Measurements from ENCODE around the gene DPF3. TPM values are rescaled to one million over a fixed set of nuclear protein-coding genes. Genes with fewer than 3 reads are reported as not detected.

DPF3 gene
- total RNA-seq, 2 experiments from 2014 or later: 0.27 to 0.31 TPM

- Mint-ChIP-seq H3K4me3 (peak overlapping the region; percentile 40), H3K36me3 (ENCODE audit: low read depth) (no peaks in the 10 kb centered on the region), H3K27me3 (no peaks in the 10 kb centered on the region), H3K9me3 (no peaks in the 10 kb centered on the region), H3K27ac (peak overlapping the region; percentile 8), H3K4me1 (ENCODE audit: low read depth) (peaks cover 54% of the 10 kb centered on the region)
- H3K36me3 ChIP-seq (ENCODE audit: insufficient read depth, low read length): no peaks in the 10 kb centered on the region
- DNase-seq (peak in 6 of 14 experiments; percentile 12 to 81 (median 42)), ATAC-seq (ENCODE audit: poor library complexity) (peak; percentile 80)
- H3K27me3 ChIP-seq (ENCODE audit: control insufficient read depth in 1 of 2, insufficient read depth in 2 of 2, low read length in 2 of 2): peaks cover 0 to 5% of the 10 kb centered on the region in 2 experiments
- H3K27ac ChIP-seq (ENCODE audit: low read depth in 1 of 2, low read length in 2 of 2): peak overlapping the region in 1 of 2 donors; percentile 5
- ChIA-PET CTCF (no interaction called here), POLR2A (interaction anchor here (1.0 to 1.2 kb wide), 2 partner anchors 67 to 76 kb away, joined by 5 to 6 read pairs; no protein-coding TSS in a partner anchor)
- H3K4me3 ChIP-seq (ENCODE audit: low read length): no peak overlapping the region
- peaks cover 35% of the 10 kb centered on the region for H3K4me1 ChIP-seq (ENCODE audit: insufficient read depth, low read length)
- intact Hi-C loops (cut with DNase I, micrococcal nuclease): no loop called here
- no peak for TF ChIP-seq CTCF (IDR thresholded peaks at IDR 0.05)
- H3K9me3 ChIP-seq (ENCODE audit: control insufficient read depth in 1 of 2, insufficient read depth in 1 of 2, low read length in 2 of 2): no peaks in the 10 kb centered on the region
Measured at GRCh38 chr14:72594099-72594901, 299.6 kb downstream of the DPF3 start.

DNA sequence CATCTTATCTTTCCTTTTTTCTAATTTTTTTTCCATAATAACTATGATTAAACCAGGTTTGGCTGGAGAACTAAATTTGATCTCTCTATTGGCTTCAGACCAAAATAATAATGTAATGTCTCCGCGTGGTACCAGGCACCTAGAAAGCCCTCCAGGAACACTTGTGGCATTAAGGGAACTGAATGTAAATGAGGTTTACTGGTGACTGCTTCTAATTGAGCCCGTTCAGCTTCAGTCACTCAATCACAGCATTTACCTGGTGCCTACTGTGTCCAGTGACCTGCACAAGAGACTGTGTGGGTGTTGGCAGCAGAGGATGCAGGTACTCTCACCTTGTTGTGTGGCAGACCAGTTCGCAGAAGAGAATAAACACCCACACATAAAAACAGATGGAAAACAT is 302.5 kb downstream of the DPF3 start:
- ChIA-PET CTCF (no interaction called here), POLR2A (no interaction called here)
- H3K27me3 ChIP-seq (ENCODE audit: control insufficient read depth in 1 of 2, insufficient read depth in 2 of 2, low read length in 2 of 2): peaks cover 0 to 5% of the 10 kb centered on the region in 2 experiments
- DNase-seq (no peak), ATAC-seq (ENCODE audit: poor library complexity) (no peak)
- H3K4me1 Mint-ChIP-seq (ENCODE audit: low read depth): peaks cover 54% of the 10 kb centered on the region
- no peaks in the 10 kb centered on the region for H3K9me3 Mint-ChIP-seq
- no peak overlapping the region for H3K27ac Mint-ChIP-seq
- peaks cover 35% of the 10 kb centered on the region for H3K4me1 ChIP-seq (ENCODE audit: insufficient read depth, low read length)
- H3K4me3 Mint-ChIP-seq: no peak overlapping the region
- no peak overlapping the region for H3K27ac ChIP-seq (ENCODE audit: low read depth in 1 of 2, low read length in 2 of 2)
- peaks cover 0 to 4% of the 10 kb centered on the region in 2 experiments for H3K9me3 ChIP-seq (ENCODE audit: control insufficient read depth in 1 of 2, insufficient read depth in 1 of 2, low read length in 2 of 2)
- no peaks in the 10 kb centered on the region for H3K36me3 Mint-ChIP-seq (ENCODE audit: low read depth)
- no peak for TF ChIP-seq CTCF (IDR thresholded peaks at IDR 0.05)
- no peaks in the 10 kb centered on the region for H3K36me3 ChIP-seq (ENCODE audit: insufficient read depth, low read length)
- H3K27me3 Mint-ChIP-seq: no peaks in the 10 kb centered on the region
- H3K4me3 ChIP-seq (ENCODE audit: low read length): no peak overlapping the region
- intact Hi-C loops (cut with DNase I, micrococcal nuclease): no loop called here

- H3K9me3 ChIP-seq (ENCODE audit: control insufficient read depth in 1 of 2, insufficient read depth in 1 of 2, low read length in 2 of 2): peaks cover 0 to 4% of the 10 kb centered on the region in 2 experiments
- Mint-ChIP-seq H3K27me3 (no peaks in the 10 kb centered on the region), H3K4me1 (ENCODE audit: low read depth) (peaks cover 46% of the 10 kb centered on the region), H3K36me3 (ENCODE audit: low read depth) (no peaks in the 10 kb centered on the region), H3K27ac (no peak overlapping the region), H3K9me3 (no peaks in the 10 kb centered on the region), H3K4me3 (peak overlapping the region; percentile 11)
- POLR2A ChIA-PET: no interaction called here
- ATAC-seq (ENCODE audit: poor library complexity): peak; percentile 29
- CTCF ChIA-PET: no interaction called here
- no peak for TF ChIP-seq CTCF (IDR thresholded peaks at IDR 0.05)
- peak in 4 of 14 experiments; percentile 21 to 70 (median 42) for DNase-seq
- intact Hi-C loops (cut with DNase I, micrococcal nuclease): no loop called here
- H3K4me3 ChIP-seq (ENCODE audit: low read length): no peak overlapping the region
- H3K27me3 ChIP-seq (ENCODE audit: control insufficient read depth in 1 of 2, insufficient read depth in 2 of 2, low read length in 2 of 2): peaks cover 0 to 5% of the 10 kb centered on the region in 2 experiments
- peaks cover 33% of the 10 kb centered on the region for H3K4me1 ChIP-seq (ENCODE audit: insufficient read depth, low read length)
- no peak overlapping the region for H3K27ac ChIP-seq (ENCODE audit: low read depth in 1 of 2, low read length in 2 of 2)
- H3K36me3 ChIP-seq (ENCODE audit: insufficient read depth, low read length): no peaks in the 10 kb centered on the region
Measured at GRCh38 chr14:72590577-72590976, 303.3 kb downstream of the DPF3 start.
